DND-41 (cell line): ENCODE results near the gene NT5C3A.
"Not testable (repeated sequence)": the region's sequence is repeated elsewhere in the genome, so short reads cannot be mapped to it uniquely, and the experiment has no call there.

Source experiments
- EZH2 ChIP-seq: IDR thresholded peaks from 3 replicates; pipeline ENCODE4 v1.6.1; 2012; ENCODE audit warnings: borderline replicate concordance, low read depth, mild to moderate bottlenecking, moderate library complexity, low read length, inconsistent platforms; ENCODE audit not compliant: severe bottlenecking
- TF ChIP-seq, protein P1 (sequence below): IDR thresholded peaks from 2 replicates; pipeline ENCODE4 v1.5.1; 2012; ENCODE audit warnings: borderline replicate concordance, low read length, moderate library complexity, mild to moderate bottlenecking; ENCODE audit not compliant: poor library complexity, severe bottlenecking; ENCODE audit errors: extremely low read depth

DNA sequence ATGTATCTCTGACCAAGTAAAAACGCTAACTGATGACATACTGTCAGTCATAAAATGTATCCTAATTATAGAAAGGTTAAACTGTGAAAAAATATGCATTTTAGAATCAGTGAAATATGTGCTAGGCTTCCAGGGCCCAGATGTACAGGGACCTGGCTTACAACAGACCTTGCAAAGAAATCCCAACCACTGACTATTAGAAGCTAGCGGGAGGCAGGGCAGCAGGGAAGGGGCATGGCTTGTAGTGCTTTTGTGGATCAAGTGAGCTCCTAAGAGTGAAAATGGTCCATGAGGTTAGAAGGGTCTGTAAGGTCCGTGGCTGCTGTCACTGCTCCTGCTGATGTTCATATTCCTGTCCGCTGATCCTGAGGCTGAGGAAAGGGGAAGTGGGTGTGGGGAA, 64.6 kb downstream of the NT5C3A start:
- TF ChIP-seq, protein P1, sequence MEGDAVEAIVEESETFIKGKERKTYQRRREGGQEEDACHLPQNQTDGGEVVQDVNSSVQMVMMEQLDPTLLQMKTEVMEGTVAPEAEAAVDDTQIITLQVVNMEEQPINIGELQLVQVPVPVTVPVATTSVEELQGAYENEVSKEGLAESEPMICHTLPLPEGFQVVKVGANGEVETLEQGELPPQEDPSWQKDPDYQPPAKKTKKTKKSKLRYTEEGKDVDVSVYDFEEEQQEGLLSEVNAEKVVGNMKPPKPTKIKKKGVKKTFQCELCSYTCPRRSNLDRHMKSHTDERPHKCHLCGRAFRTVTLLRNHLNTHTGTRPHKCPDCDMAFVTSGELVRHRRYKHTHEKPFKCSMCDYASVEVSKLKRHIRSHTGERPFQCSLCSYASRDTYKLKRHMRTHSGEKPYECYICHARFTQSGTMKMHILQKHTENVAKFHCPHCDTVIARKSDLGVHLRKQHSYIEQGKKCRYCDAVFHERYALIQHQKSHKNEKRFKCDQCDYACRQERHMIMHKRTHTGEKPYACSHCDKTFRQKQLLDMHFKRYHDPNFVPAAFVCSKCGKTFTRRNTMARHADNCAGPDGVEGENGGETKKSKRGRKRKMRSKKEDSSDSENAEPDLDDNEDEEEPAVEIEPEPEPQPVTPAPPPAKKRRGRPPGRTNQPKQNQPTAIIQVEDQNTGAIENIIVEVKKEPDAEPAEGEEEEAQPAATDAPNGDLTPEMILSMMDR = not testable (repeated sequence)
- TF ChIP-seq EZH2 = not testable (repeated sequence)
